Esophagus muscularis mucosa (tissue), 3 donors: ENCODE results near the gene IKZF3.

ENCODE experiments used
- POLR2A ChIP-seq: fragments of 450-650 bp; IDR thresholded peaks from one replicate; pipeline ENCODE4 v1.6.1; 2017; ENCODE audit warnings: antibody characterized with exemption, moderate library complexity, mild to moderate bottlenecking, low read depth
- POLR2AphosphoS5 ChIP-seq, 2 donors: sonication (generic); formaldehyde crosslinking; IDR thresholded peaks; one replicate each; pipeline ENCODE4 v1.6.1; 2017; ENCODE audit warnings: antibody characterized with exemption in 2 of 2
- TF ChIP-seq, protein P1 (sequence below), 3 experiments: fragments of 200-600 bp in 2 of 3; fragments of 450-650 bp in 1 of 3; sonication (generic) in 2 of 3; IDR thresholded peaks; one replicate each; pipeline ENCODE4 v1.5.1; 2017 to 2019; ENCODE audit warnings: antibody characterized with exemption in 3 of 3, mild to moderate bottlenecking in 2 of 3, moderate library complexity in 1 of 3

DNA sequence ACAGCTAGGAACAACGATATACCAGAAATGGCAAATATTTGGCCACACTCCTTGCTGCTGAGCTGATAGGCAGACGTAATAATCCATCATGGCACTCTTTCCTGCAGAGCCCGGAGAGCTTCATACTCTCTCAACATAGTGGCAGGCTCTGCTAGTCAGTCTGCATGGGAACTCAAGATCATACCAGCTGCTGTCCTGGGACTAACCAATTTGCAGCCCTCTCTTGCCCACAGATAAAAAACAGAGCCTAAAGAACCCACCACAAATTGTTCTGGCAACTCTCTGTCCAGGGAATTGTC is 40.8 kb upstream of the IKZF3 start:
- TF ChIP-seq, protein P1, sequence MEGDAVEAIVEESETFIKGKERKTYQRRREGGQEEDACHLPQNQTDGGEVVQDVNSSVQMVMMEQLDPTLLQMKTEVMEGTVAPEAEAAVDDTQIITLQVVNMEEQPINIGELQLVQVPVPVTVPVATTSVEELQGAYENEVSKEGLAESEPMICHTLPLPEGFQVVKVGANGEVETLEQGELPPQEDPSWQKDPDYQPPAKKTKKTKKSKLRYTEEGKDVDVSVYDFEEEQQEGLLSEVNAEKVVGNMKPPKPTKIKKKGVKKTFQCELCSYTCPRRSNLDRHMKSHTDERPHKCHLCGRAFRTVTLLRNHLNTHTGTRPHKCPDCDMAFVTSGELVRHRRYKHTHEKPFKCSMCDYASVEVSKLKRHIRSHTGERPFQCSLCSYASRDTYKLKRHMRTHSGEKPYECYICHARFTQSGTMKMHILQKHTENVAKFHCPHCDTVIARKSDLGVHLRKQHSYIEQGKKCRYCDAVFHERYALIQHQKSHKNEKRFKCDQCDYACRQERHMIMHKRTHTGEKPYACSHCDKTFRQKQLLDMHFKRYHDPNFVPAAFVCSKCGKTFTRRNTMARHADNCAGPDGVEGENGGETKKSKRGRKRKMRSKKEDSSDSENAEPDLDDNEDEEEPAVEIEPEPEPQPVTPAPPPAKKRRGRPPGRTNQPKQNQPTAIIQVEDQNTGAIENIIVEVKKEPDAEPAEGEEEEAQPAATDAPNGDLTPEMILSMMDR (IDR thresholded peaks at IDR 0.05), result no peak
- no peak for TF ChIP-seq POLR2A
- no peak for TF ChIP-seq POLR2AphosphoS5 (IDR thresholded peaks at IDR 0.05)
